GM10847 (cell line): ENCODE results near the gene KPNA3.

Experiments
- POLR2A ChIP-seq: IDR thresholded peaks from 2 replicates; pipeline ENCODE4 v1.6.1; 2011; ENCODE audit not compliant: insufficient read length; ENCODE audit errors: extremely low read depth

Gene KPNA3

GRCh38 chr13:49781806-49782205, 10.7 kb downstream of the KPNA3 start:
- no peak for TF ChIP-seq POLR2A

DNA sequence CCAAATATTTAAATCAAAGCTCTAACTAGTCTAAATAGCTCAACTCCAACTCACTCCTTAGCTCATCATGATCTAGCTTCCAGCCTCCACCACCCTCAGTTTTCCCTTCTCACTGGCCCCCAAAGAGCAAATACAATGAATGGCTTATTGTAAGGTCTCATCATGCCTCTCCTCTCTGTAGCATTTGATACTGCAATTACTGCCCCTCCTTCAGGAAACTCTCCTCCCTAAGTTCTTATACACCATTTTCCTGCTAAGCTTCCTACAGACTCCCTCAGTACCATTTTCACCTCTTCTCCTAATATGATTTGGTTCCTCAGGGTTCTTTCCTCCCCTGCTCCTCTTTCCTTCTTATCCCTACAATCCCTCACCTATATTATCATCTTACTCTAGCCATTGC, 12.8 kb downstream of the KPNA3 start:
- no peak for TF ChIP-seq POLR2A

DNA sequence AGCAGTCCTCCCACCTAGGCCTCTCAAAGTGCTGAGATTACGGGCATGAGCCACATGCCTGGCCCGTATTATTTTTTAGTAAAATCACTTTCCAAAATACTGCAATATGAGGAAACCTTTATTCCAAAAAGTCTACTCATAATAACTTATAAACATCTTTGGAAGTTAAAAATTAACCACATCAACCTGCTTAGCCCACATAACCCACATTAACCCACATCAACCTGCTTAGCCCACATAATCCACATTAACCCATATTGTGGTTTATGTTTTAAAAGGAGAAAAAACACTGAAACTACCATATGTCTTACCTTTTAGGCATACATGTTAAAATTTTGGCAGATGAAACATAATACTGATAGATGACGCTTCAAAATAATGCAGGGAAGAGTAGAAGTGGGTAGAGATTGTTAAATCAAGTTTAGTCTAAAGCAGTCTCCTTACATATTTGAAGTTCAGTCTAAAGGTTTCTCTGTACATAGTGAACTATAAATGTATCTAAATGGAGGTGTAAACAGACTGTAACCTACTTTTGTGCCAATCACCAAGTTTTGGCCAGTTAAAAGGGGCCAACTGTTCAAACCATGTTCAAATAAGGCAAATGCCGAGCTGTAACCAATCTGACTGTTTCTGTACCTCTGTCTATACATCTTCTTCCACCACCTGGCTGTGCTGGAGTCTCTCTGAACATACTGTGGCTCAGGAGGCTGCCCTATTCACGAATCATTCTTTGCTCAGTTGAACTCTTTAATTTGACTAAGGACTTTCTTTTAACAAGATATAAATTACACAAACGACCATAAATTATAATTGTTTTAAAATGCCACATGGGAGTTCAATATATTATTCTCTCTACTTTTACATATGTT, 14.5 kb downstream of the KPNA3 start:
- TF ChIP-seq POLR2A = no peak

GRCh38 chr13:49776871-49777270, 15.6 kb downstream of the KPNA3 start:
- no peak for TF ChIP-seq POLR2A

DNA sequence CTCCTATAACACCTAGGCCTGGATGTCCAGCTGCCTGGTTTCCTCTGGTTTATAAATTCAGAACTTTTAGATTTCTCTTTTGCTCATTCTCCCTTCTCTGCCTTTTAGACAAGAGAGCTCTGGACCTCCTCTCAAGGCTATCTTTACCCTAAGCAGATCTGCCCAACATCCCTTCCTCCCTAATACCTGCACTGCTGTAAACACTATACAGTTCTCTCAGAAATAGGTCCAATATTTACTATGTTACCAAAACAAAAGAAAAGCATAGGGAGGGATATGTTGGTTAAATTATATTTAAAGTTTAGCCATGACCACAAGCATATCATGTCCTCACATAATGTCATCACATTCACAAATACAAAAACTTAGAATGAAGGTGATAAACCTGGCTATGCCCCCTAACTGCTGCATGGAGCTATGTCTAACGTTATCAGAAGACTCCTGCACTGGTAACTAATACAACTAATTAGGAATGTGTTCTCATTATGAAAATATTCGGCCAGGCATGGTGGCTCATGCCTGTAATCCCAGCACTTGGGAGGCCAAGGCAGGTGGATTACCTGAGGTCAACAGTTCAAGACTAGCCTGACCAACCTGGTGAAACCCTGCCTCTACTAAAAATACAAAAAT, 18.0 kb downstream of the KPNA3 start:
- TF ChIP-seq POLR2A = no peak

GRCh38 chr13:49772828-49773227, 19.7 kb downstream of the KPNA3 start:
- no peak for TF ChIP-seq POLR2A

DNA sequence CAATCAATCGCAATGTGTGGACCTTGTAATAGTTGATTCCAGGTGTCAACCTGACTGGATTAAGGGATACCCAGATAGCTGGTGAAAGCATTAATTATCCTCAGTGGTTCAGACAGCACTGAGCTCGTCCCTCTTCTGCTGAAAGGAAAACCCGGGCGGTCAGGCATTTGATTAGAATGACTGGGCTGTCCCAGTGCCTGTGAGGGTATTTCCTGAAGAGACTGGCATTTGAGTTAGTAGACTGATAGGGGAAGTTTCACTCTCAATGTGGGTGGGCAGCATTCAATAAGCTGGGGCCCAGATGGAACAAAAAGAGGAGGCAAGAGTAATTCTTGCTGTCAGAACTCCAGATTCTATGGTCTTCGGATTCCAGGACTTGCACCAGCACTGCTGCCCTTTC, 31.9 kb downstream of the KPNA3 start:
- no peak for TF ChIP-seq POLR2A

GRCh38 chr13:49759503-49759902, 33.0 kb downstream of the KPNA3 start:
- no peak for TF ChIP-seq POLR2A

- TF ChIP-seq POLR2A = no peak
These were observed 36.2 kb downstream of the KPNA3 start for GRCh38 chr13:49756263-49756662.

GRCh38 chr13:49754146-49754545, 38.3 kb downstream of the KPNA3 start:
- TF ChIP-seq POLR2A = no peak

DNA sequence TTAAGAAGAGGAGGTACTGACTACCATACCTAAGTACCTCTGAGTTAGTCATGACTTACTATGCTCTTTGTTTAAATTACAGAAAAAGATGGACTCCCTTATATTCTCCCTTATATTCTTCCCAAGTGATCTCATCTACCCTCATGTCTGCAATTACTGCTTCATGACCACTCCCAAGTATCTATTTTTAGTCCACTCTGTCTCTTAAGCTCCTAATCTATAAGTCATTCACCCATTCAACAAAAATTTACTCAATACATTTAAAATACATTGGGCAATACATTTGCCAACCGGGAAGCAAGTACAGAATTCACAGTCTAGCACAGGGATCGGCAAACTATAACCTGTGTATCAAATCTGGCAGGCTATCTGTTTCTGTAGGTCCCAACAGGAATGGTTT, 42.6 kb downstream of the KPNA3 start:
- no peak for TF ChIP-seq POLR2A

GRCh38 chr13:49746111-49746510, 46.4 kb downstream of the KPNA3 start:
- TF ChIP-seq POLR2A = no peak

GRCh38 chr13:49740870-49741269, 51.6 kb downstream of the KPNA3 start:
- no peak for TF ChIP-seq POLR2A

DNA sequence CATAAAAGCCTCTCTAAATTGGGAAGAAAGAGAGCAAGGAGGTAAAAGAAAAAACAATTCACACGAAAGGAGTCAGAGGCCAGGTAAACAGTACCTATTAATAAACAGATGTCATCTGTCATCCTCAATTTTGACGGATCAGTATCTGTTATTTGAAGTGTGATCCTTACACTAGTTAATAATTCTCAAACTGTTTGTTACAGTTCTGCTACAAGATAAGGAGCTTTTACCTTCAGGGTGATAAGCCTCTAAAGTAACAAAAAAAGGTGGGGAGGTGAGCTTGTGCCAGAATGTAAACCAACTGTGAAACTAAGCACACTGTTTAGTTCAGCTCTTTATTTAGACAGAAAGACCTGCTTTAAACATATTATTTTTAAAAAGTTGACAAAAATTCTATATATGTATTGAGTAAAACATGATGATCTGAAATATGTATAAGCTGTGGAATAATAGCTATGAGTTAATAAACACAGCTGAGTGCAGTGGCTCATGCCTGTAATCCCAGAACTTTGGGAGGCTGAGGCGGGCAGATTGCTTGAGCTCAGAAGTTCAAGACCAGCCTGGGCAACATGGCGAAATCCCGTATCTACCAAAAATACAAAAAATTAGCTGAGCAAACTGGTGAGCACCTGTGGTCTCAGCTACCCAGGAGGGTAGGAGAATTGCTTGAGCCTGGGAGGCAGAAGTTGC, 52.8 kb downstream of the KPNA3 start:
- no peak for TF ChIP-seq POLR2A

GRCh38 chr13:49733181-49733951, 59.1 kb downstream of the KPNA3 start:
- TF ChIP-seq POLR2A = no peak
